ENCODE results near the gene IVNS1ABP. TPM values are rescaled to one million over a fixed set of nuclear protein-coding genes. Genes with fewer than 3 reads are reported as not detected.

The IVNS1ABP gene
- total and polyA plus RNA-seq, 4 donors, result 14.2 to 83.4 (median 34.0) TPM

GRCh38 chr1:185291652-185292051 lies 25.4 kb downstream of the IVNS1ABP start:
- Histone ChIP-seq H3K9me3 (ENCODE audit: control insufficient read depth in 4 of 4, low read length in 3 of 4) (no peaks in the 10 kb centered on the region), H3K4me1 (ENCODE audit: control insufficient read depth in 4 of 4, insufficient read depth in 4 of 4, low read length in 3 of 4) (no peaks in the 10 kb centered on the region), H3K9ac (ENCODE audit: low read depth in 1 of 2, low read length in 2 of 2) (no peak overlapping the region), H3K4me3 (ENCODE audit: low read depth in 1 of 3, low read length in 3 of 3) (no peak overlapping the region), H3K36me3 (ENCODE audit: control insufficient read depth in 4 of 4, insufficient read depth in 3 of 4, low read depth in 1 of 4, low read length in 3 of 4) (peaks cover 0 to 18% (median 11%) of the 10 kb centered on the region in 4 donors), H3K27ac (ENCODE audit: low read depth in 1 of 2, low read length in 2 of 2) (no peak overlapping the region), H3K27me3 (ENCODE audit: control insufficient read depth in 4 of 4, insufficient read depth in 4 of 4, low read length in 3 of 4) (no peaks in the 10 kb centered on the region)
- TF ChIP-seq CTCF (IDR thresholded peaks at IDR 0.05; ENCODE audit: low read depth, low read length, missing input control) (no peak), NR2F2 (IDR thresholded peaks at IDR 0.05) (no peak), TAF1 (conservative IDR thresholded peaks at IDR 0.05) (no peak), FOXA1 (IDR thresholded peaks at IDR 0.05) (no peak), HNF4A (conservative IDR thresholded peaks at IDR 0.05) (no peak), EGR1 (IDR thresholded peaks at IDR 0.05; ENCODE audit: low read depth in 2 of 2) (no peak), RXRA (IDR thresholded peaks at IDR 0.05) (no peak), GABPA (IDR thresholded peaks at IDR 0.05 in 1 of 2, conservative IDR thresholded peaks at IDR 0.05 in 1 of 2) (no peak), ZBTB33 (IDR thresholded peaks at IDR 0.05) (no peak), FOXA2 (IDR thresholded peaks at IDR 0.05) (no peak), REST (IDR thresholded peaks at IDR 0.05) (no peak), RAD21 (IDR thresholded peaks at IDR 0.05) (no peak)
- WGBS, result 82% methylated on average over 1 of the region's 1 CpG
- no peak for DNase-seq (ENCODE audit: low spot score)

- WGBS, result 89% methylated on average over 1 of the region's 1 CpG
- no peaks in the 10 kb centered on the region for H3K27me3 ChIP-seq (ENCODE audit: control insufficient read depth in 4 of 4, insufficient read depth in 4 of 4, low read length in 3 of 4)
- peaks cover 0 to 13% (median 6%) of the 10 kb centered on the region in 4 donors for H3K36me3 ChIP-seq (ENCODE audit: control insufficient read depth in 4 of 4, insufficient read depth in 3 of 4, low read depth in 1 of 4, low read length in 3 of 4)
- H3K27ac ChIP-seq (ENCODE audit: low read depth in 1 of 2, low read length in 2 of 2), result no peak overlapping the region
- no peaks in the 10 kb centered on the region for H3K9me3 ChIP-seq (ENCODE audit: control insufficient read depth in 4 of 4, low read length in 3 of 4)
- no peak for DNase-seq (ENCODE audit: low spot score)
- no peak overlapping the region for H3K4me3 ChIP-seq (ENCODE audit: low read depth in 1 of 3, low read length in 3 of 3)
- no peak overlapping the region for H3K9ac ChIP-seq (ENCODE audit: low read depth in 1 of 2, low read length in 2 of 2)
- no peaks in the 10 kb centered on the region for H3K4me1 ChIP-seq (ENCODE audit: control insufficient read depth in 4 of 4, insufficient read depth in 4 of 4, low read length in 3 of 4)
- TF ChIP-seq MAX (IDR thresholded peaks at IDR 0.05) (no peak), HNF4A (conservative IDR thresholded peaks at IDR 0.05) (no peak), RAD21 (IDR thresholded peaks at IDR 0.05) (no peak), SP1 (IDR thresholded peaks at IDR 0.05) (no peak), RXRA (IDR thresholded peaks at IDR 0.05) (no peak), NR2F2 (IDR thresholded peaks at IDR 0.05) (no peak), TAF1 (conservative IDR thresholded peaks at IDR 0.05) (no peak), EGR1 (IDR thresholded peaks at IDR 0.05; ENCODE audit: low read depth in 2 of 2) (no peak), ZBTB33 (IDR thresholded peaks at IDR 0.05) (no peak), YY1 (IDR thresholded peaks at IDR 0.05) (no peak), CTCF (IDR thresholded peaks at IDR 0.05; ENCODE audit: low read depth, low read length, missing input control) (no peak), FOXA1 (IDR thresholded peaks at IDR 0.05) (no peak), FOXA2 (IDR thresholded peaks at IDR 0.05) (no peak)
Measured at GRCh38 chr1:185291159-185291558, 25.9 kb downstream of the IVNS1ABP start.
